CD4-positive, alpha-beta T cell treated with Interleukin-4 for 1 hour (primary cell): ENCODE measurements around the gene CHCHD3.

Experiments used
- DNase-seq, 2 donors: peaks; one replicate each; pipeline ENCODE4 v3.0.0-alpha.2; 2020 to 2022

CHCHD3 gene

GRCh38 chr7:133040674-133041073 lies 41.2 kb downstream of the CHCHD3 start:
- DNase-seq: no peak

GRCh38 chr7:133040178-133040577 lies 41.7 kb downstream of the CHCHD3 start:
- DNase-seq: no peak

GRCh38 chr7:133039614-133040013 lies 42.3 kb downstream of the CHCHD3 start:
- DNase-seq: no peak

GRCh38 chr7:133036289-133036688 lies 45.6 kb downstream of the CHCHD3 start:
- DNase-seq: no peak

GRCh38 chr7:133035240-133035639 lies 46.6 kb downstream of the CHCHD3 start:
- DNase-seq: peak in 1 of 2 donors; percentile 57

- DNase-seq: no peak
Observed at GRCh38 chr7:133030346-133030745, 51.5 kb downstream of the CHCHD3 start.

GRCh38 chr7:133029463-133029862 lies 52.4 kb downstream of the CHCHD3 start:
- no peak for DNase-seq

- DNase-seq: no peak
Observed at GRCh38 chr7:133027397-133027796, 54.5 kb downstream of the CHCHD3 start.

- DNase-seq: no peak
Observed at GRCh38 chr7:133026210-133026859, 55.6 kb downstream of the CHCHD3 start.

- DNase-seq: no peak
Observed at GRCh38 chr7:133025056-133025455, 56.8 kb downstream of the CHCHD3 start.

- no peak for DNase-seq
Observed at GRCh38 chr7:133024596-133024995, 57.3 kb downstream of the CHCHD3 start.

- DNase-seq: no peak
Observed at GRCh38 chr7:133023370-133024071, 58.4 kb downstream of the CHCHD3 start.

- no peak for DNase-seq
Observed at GRCh38 chr7:133022661-133023060, 59.2 kb downstream of the CHCHD3 start.

GRCh38 chr7:133021196-133021595 lies 60.7 kb downstream of the CHCHD3 start:
- no peak for DNase-seq

- DNase-seq: no peak
Observed at GRCh38 chr7:133020496-133020895, 61.4 kb downstream of the CHCHD3 start.

GRCh38 chr7:133019590-133019989 lies 62.3 kb downstream of the CHCHD3 start:
- no peak for DNase-seq

- no peak for DNase-seq
Observed at GRCh38 chr7:133016604-133017003, 65.3 kb downstream of the CHCHD3 start.

GRCh38 chr7:133015888-133016287 lies 66.0 kb downstream of the CHCHD3 start:
- no peak for DNase-seq

- DNase-seq: no peak
Observed at GRCh38 chr7:133011746-133012145, 70.1 kb downstream of the CHCHD3 start.

GRCh38 chr7:133009426-133010252 lies 72.3 kb downstream of the CHCHD3 start:
- no peak for DNase-seq

GRCh38 chr7:133007961-133008360 lies 73.9 kb downstream of the CHCHD3 start:
- no peak for DNase-seq

- no peak for DNase-seq
Observed at GRCh38 chr7:133003052-133003910, 78.6 kb downstream of the CHCHD3 start.

GRCh38 chr7:133001727-133002126 lies 80.2 kb downstream of the CHCHD3 start:
- no peak for DNase-seq
